ENCODE data around the gene NAT8L.

Gene NAT8L

DNA sequence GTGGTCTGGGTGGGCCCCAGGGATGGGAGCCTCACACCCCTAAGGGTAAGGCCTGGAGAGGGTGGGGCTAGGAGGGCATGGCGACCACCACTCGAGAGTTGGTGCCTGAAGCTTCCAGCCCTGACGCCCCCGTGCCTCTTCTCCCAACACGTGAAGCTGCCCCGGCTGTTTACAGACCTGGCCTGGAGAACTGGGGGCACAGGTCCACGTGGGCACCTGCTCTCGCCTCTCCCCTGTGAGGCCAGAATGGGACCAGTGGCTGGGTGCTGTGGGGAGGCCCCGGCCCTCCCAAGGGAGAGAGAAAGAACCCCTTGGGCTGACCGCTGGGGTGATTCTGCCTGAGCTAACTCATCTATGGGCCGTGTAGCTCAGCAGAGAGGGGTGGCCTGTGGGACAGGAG is 15.5 kb downstream of the NAT8L start:
- no peak for DNase-seq (ENCODE audit: low read depth)
- TF ChIP-seq, protein P1, sequence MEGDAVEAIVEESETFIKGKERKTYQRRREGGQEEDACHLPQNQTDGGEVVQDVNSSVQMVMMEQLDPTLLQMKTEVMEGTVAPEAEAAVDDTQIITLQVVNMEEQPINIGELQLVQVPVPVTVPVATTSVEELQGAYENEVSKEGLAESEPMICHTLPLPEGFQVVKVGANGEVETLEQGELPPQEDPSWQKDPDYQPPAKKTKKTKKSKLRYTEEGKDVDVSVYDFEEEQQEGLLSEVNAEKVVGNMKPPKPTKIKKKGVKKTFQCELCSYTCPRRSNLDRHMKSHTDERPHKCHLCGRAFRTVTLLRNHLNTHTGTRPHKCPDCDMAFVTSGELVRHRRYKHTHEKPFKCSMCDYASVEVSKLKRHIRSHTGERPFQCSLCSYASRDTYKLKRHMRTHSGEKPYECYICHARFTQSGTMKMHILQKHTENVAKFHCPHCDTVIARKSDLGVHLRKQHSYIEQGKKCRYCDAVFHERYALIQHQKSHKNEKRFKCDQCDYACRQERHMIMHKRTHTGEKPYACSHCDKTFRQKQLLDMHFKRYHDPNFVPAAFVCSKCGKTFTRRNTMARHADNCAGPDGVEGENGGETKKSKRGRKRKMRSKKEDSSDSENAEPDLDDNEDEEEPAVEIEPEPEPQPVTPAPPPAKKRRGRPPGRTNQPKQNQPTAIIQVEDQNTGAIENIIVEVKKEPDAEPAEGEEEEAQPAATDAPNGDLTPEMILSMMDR (IDR thresholded peaks at IDR 0.05; ENCODE audit: low read length, missing control alignments) = no peak
- H3K4me3 ChIP-seq (replicated peaks; ENCODE audit: low read depth, low read length) = no peak overlapping the region

DNA sequence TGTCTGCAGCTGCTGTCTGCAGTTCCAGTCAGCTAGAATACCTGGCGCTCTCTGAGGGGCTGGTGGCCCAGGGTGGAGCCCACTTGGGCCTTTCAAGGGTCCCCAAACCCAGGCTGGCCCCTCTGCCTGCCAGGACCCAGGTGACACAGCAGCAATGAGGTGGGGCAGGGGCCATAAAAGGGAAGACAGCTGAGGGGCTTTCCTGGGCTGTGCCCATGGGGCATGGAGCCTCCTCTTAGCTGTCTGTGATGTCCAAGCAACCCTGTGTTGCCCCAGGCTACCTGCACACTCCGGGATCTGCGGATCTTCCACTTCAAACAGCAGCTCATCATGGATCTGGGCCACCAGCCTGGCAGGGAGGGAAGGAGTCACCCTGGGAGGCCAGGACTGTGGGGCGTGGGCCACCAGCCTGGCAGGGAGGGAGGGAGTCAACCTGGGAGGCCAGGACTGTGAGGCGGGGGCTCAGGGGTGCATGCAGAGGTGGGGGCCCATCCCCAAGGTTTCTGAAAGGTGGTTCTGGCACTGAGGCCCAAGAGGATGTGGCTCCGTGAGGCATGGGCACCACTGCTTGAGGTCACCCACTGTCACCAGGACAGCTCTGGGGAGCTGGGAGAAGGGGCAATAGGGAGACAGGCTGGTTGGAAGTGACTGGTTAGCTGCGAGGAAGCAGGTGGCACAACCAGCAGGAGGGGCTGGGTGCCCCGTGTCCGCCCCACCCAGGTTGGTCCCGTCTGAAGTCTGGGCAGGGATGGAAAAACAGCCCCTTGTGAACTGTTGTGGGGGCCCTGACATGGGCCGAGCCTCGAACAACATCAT is 16.3 kb downstream of the NAT8L start:
- no peak for DNase-seq (ENCODE audit: low read depth)
- H3K4me3 ChIP-seq (replicated peaks; ENCODE audit: low read depth, low read length) = no peak overlapping the region
- TF ChIP-seq, protein P1 (IDR thresholded peaks at IDR 0.05; ENCODE audit: low read length, missing control alignments) = no peak

DNA sequence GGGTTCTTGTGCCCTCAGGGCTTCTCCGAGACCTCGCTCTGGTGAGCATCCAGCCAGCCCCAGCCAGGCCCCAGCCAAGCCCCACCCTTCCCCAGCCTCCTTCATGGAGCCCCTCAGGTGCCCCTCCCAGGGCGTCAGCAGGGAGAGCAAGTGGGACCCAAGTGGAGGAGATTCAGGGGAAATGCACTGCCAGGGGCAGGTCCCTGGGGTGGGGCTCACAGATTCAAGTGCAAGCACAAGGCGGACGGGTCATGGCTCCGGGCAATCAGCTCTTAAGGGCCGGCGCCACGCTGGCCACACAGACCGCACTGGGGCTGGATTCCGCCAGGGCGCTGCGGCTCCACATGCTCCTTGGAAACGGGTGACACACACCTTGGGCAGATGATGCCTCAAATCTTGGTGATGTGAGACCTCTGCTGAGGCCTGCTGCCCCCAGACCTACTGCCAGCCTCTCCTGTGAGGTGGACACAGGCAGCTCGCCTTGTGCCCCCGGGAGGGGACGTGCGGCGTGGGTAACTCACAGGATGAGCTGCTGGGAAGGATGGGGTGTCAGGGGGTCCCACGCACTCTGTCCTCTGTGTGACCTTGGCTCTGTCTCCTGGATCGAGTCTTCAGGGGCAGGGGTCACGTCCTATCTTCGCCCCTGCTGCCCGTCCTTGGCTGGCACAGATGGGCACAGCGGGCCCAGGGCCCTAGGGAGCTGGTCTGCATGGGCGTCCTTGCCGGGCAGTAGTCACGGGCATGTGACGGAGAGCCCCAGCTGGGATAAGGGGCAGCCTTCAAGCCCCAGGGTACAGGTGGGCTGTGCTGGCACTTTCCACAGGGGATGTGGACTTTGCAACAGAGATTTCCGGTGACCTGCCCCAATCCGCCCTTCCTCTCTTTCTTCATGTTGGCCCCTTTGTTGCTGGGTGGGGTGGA is 17.1 kb downstream of the NAT8L start:
- TF ChIP-seq, protein P1 (IDR thresholded peaks at IDR 0.05; ENCODE audit: low read length, missing control alignments) = no peak
- no peak for DNase-seq (ENCODE audit: low read depth)
- no peak overlapping the region for H3K4me3 ChIP-seq (replicated peaks; ENCODE audit: low read depth, low read length)

DNA sequence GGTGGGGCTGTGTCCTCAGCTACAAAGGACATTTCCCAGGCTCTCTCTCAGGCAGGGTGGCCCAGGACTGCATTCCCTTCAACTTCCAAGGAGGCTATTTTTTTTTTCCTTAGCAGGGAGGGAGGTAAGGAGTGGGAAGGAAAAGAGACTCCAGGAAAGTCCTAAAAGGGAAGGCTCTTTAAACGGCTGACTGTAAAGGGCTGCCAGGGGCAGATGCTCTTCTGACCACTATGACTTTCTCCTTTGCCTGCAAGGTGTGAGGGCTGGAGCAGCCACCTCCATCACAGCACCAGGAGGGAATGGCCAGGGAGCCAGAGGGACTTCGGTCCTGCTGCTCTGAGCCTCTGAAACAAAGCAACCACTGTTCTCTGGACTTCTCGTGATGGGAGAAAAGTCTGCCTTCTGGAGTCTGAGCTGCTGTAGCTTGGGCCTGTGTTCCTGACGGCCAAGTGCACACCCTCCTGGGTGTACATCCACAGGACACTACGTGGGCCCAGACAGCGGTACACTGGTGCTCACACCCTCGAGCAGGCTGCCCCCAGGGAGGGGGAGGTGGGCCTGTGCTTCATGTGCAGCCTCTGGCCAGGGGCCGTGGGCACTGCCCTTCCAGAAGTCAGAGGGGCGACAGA is 17.9 kb downstream of the NAT8L start:
- TF ChIP-seq, protein P1 (IDR thresholded peaks at IDR 0.05; ENCODE audit: low read length, missing control alignments) = no peak
- H3K4me3 ChIP-seq (replicated peaks; ENCODE audit: low read depth, low read length) = no peak overlapping the region
- DNase-seq (ENCODE audit: low read depth) = no peak

DNA sequence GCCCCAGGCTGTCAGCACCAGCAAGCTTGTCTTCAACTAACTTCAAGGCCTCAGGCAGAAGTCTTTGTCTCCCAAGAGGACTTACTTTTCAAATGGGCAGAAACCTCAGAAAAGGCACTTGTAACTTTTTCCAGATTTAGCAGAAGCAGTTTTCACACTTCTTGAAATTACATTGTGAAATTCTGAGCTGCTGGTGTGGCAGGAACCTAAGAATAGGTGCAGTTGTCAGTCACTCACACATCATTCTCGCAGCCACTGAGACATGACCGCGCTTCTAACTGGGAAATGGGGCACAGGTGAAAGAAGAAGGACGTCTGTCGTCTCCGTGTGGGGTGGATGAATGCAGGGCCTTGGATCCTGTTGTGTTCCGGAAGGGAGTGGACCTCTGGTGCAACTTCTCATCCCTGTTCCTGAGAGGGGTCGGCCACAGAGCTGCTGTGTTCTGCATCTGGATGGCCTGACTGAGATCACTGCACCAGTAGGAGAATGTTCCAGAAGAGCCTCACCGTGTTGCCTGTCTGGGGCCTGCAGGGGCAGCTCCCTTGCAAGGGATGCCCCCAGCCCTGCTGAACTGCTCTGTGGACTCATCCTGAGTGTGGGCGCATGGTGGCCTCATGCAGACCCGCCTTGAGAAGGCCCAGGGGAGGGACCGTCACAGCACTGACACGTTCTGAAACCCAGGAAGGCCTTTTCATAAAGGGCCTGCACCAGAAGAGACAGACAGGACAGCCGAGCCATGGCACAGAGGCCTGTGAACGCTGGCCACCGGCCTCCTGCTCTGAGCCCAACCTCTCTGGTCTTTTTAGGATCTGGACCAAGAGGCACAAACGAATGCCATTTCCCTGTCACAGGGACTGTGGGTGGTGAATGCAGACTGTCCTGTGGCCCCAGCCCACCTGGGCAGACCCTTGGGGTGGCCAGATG is 18.7 kb downstream of the NAT8L start:
- no peak overlapping the region for H3K4me3 ChIP-seq (replicated peaks; ENCODE audit: low read depth, low read length)
- DNase-seq (ENCODE audit: low read depth) = no peak
- TF ChIP-seq, protein P1 (IDR thresholded peaks at IDR 0.05; ENCODE audit: low read length, missing control alignments) = no peak

DNA sequence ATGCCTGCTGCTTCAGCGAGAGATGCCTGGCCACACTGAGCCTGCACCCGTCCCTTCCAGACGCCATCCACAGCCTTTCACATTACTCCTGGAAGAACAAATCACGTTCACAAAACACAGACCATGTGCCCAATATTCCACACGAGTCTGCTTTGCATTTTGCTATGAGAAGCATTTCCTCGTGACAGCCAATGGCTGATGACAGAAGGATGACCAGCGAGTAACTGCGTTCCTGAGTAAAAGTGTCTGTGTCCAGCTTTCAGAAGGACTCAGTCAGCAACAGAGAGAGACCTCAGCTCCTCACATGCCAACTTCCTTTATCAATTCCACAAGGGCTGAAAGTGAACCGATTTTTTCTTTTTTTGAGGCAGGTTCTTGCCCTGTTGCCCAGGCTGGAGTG is 19.5 kb downstream of the NAT8L start:
- no peak overlapping the region for H3K4me3 ChIP-seq (replicated peaks; ENCODE audit: low read depth, low read length)
- TF ChIP-seq, protein P1 (IDR thresholded peaks at IDR 0.05; ENCODE audit: low read length, missing control alignments) = no peak
- no peak for DNase-seq (ENCODE audit: low read depth)
